Right kidney (tissue), 9 donors: ENCODE data around the gene CEBPZOS.

ENCODE experiments used
- DNase-seq: peaks from one replicate; pipeline ENCODE4 v3.0.0-alpha.2; 2016
- long read RNA-seq, 8 donors: transcript quantifications; one replicate each; lab custom pipeline, GENCODE V29; 2026

The CEBPZOS gene
- long read RNA-seq, donor 1, partial matches to known transcripts, result 0 of 5 reads
- long read RNA-seq, donor 1, other reads (novel, unspliced or antisense), result 0 of 5 reads
- long read RNA-seq, donor 2, partial matches to known transcripts, result 100 of 125 reads
- long read RNA-seq, donor 2, other reads (novel, unspliced or antisense), result 21 of 125 reads
- long read RNA-seq, donor 3, partial matches to known transcripts, result 64 of 82 reads
- long read RNA-seq, donor 3, other reads (novel, unspliced or antisense), result 14 of 82 reads
- long read RNA-seq, donor 4, transcript CEBPZOS-204 (5 exons, 3,158 nt), result major isoform, 8 of 11 reads
- long read RNA-seq, donor 4, partial matches to known transcripts, result 0 of 11 reads
- long read RNA-seq, donor 4, other reads (novel, unspliced or antisense), result 0 of 11 reads
- long read RNA-seq, donor 5, transcript CEBPZOS-201 (5 exons, 695 nt), result major isoform, 6 of 7 reads
- long read RNA-seq, donor 5, partial matches to known transcripts, result 0 of 7 reads
- long read RNA-seq, donor 5, other reads (novel, unspliced or antisense), result 0 of 7 reads
- long read RNA-seq, donor 6, transcript CEBPZOS-204 (5 exons, 3,158 nt), result major isoform, 6 of 17 reads
- long read RNA-seq, donor 6, transcript CEBPZOS-201 (5 exons, 695 nt), result major isoform, 6 of 17 reads
- long read RNA-seq, donor 6, partial matches to known transcripts, result 5 of 17 reads
- long read RNA-seq, donor 6, other reads (novel, unspliced or antisense), result 0 of 17 reads
- long read RNA-seq, donor 7, transcript CEBPZOS-204 (5 exons, 3,158 nt), result major isoform, 16 of 204 reads
- long read RNA-seq, donor 7, transcript CEBPZOS-201 (5 exons, 695 nt), result minor isoform, 7 of 204 reads
- long read RNA-seq, donor 7, partial matches to known transcripts, result 171 of 204 reads
- long read RNA-seq, donor 7, other reads (novel, unspliced or antisense), result 10 of 204 reads
- long read RNA-seq, donor 8, transcript CEBPZOS-204 (5 exons, 3,158 nt), result major isoform, 5 of 149 reads
- long read RNA-seq, donor 8, partial matches to known transcripts, result 107 of 149 reads
- long read RNA-seq, donor 8, other reads (novel, unspliced or antisense), result 34 of 149 reads

DNA sequence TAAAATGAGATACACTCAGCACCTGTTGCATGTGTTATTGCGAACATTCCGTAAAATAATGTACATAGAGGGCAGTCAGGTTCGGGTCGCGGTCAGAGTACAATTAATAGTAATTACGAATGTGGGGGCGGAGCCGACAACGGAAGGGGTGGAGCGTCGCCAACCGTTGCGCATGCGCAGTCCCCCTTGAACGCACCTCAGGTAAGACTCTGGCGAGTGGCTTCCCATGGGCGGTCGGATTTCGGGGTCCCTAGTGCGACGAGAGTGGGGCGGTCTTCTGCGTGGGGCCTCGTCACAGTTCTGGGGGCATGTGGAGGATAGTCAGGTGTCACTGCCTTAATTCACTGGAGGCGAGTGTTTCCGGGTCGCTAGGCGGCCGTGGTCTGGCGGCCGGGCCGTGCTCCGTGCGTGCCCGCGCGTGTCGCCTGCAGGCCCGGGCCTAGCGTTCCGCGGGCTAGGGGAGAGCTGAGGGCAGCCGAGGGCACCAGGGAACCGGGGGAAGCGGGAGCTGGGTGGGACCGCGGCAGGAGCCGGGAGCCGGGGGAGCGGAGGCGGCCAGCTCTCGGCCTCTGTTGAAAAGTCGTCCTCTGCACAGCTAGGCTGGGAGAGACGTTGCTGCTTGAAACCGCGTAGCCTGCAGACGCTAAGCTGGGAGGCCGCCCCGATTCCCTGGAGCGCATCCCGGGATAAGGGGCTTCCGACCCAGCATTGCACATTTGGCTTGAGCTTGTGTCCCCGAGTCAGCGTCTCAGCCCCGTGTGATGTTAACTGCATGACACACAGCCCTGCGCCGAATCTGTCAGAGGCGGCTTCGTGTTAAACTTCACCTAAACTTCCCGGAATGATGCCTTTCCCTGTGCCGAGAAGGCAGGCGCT is at the start of gene CEBPZOS:
TSS of gene CEBPZOS (plus strand) at position 177 of the 876 bp plus-strand sequence. CDS start 3,209 bp downstream, outside the sequence.
- DNase-seq, result peak; percentile 99

DNA sequence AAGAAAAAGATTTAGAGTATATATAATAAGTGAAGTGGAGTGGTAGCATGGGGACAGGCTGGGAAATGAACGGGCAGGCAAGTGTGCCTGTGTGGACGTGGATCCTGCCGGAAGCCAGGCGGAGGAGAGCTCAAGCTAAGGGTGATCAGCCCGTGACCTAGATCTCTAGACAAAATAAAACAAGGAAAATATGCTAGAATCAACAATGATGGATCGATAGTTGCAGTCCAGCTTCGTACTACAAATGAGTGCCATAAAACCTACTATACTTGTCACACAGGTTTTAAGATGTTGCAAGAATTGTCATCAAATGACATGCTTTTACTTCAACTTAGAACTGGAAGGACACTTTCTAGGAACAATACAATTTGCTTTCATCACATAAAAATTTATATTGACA is 48.0 kb upstream of the CEBPZOS start:
- no peak for DNase-seq

DNA sequence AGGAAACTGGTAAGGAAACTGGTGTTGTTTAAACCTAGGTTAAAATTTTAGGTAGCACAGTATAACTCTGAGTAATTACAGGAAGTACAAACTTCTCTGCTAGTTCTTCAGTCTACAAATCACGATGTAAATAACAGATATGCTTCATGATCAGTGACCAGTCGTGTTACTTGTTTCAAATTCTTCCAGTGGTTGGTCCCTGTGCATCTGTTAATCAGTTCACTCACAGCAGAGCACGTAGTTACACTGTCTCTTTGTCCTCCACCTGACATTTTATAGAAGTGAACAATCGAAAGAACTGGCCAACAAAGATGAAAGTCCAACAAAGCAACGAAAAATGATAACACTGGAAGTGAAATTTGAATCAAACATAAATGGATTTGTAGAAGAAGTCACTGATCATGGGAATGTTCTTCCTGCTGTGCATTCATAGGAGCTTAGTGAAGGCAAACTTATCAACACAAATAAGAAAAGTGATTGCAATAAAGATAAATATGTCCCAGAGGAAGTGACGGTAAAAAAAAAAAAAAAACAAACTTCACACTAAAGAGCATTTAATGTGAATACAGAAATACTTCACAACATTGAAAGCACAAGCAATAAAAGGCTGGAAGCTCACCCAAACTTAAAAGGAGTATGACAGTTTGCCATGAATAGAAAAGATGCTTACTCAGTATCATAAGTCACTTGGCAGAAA is 46.5 kb upstream of the CEBPZOS start:
- no peak for DNase-seq

DNA sequence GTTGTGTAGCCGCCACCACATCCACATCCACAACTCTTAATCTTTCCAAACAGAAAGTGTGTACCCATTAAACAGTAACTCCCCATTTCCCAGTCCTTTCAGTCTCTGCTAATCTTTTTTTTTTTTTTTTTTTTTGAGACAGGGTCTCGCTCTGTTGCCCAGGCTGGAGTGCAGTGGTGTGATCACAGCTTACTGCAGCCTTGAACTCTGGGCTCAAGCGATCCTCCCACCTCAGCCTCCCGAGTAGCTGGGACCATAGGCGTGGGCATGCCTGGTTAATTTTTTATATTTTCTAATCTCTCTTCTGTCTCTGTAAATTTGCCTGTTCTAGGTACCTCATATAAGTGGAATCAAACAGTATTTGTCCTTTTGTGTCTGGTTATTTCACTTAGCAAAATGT is 43.1 kb upstream of the CEBPZOS start:
- no peak for DNase-seq

DNA sequence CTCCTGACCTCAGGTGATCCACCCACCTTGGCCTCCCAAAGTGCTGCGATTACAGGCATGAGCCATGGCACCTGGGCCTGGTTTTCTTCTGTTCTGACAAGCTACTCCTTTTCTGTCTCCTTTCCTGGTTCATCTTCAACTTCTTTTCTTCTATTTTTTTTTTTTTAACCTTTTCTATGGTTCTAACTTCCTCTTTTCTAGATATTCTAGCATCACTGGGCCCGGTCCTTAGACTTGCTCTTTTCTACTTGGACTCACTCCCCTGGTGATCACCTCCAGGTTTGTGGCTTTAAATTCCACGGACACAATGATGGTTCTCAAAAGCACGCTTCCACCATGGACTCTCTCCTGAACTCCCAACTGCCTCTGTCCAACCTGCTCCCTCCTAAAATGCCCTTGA is 41.5 kb upstream of the CEBPZOS start:
- DNase-seq, result no peak

DNA sequence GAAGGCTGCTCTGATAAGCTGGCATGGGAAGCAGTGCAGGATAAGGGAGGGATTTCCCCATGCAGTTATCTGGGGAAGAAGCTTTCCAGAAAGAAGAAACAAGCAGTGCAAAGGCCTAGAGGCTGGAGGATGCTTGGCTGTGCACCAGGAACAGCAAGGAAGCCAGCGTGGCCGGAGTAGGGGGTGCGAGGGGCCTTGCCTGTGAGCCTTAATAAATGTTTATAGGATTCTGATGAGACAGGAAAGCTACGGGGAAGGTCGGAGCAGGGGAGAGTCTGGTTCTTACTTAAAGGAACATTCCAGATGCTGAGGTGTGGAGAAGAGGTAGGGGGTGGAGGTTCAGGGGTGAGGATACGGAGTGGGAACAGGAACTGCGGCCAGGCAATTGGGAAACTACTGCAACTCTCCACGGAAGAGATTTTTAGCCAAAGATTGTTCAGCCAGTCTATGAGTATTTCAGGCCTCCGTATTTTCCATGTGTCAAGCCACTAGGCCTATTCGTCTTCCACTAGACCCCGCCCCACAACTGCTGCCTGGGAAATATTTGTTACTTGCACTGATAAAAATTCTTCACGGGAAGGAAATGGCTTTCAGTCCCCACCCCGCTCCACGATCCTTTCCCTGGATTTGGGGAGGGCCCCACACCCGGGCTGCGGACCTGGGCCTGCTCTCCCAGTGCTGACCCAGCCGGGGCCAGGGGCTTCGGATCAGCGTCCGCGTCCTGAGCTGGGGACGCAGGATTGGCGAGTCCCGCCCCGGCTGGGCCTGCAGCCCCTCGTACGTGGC is 40.0 kb upstream of the CEBPZOS start:
- DNase-seq, result peak; percentile 84

DNA sequence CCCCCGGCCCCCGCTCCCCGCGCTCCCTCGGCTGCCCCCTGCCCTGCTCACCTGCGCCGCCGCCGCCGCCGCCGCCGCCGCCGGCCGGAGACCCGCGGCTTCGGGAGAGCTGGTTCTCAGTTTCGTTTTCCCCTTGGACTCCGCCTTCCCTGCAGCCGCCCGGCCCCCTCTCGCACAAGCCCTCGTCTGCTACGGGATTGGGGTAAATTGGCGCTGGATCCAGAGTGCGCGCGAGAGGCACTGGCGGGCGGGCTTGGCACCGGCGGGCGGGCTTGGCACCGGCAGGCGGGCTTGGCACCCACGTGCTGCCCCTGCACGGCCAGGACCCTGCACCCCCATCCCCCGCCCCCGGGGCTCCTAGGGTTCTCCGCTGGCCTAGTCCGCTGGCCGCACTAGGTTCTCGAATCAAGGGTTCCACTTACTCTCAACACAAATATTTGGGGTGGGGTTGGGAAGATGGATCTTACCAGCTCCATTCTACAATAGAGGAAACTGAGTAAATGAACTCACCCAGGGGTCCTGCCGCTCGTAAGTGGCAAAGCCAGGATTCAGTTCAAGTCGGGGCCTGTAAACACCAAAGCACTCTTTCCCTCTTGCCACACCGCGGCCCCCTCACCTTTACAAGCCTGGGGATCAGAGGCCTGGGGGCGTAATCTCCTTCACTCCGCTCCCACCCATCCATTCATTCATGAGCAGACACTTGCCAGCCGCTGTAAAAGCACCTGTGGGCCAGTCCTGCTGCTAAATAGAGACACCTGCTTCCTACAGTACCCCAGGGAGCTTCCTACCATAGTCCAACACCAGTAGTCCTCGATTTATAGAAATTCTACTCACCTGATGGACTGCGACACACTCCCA is 39.2 kb upstream of the CEBPZOS start, which contains the start of gene EIF2AK2:
TSS of gene EIF2AK2 (minus strand) at position 124 of the 858 bp plus-strand sequence. CDS start 9,174 bp downstream, outside the sequence.
- DNase-seq, result peak; percentile 72

DNA sequence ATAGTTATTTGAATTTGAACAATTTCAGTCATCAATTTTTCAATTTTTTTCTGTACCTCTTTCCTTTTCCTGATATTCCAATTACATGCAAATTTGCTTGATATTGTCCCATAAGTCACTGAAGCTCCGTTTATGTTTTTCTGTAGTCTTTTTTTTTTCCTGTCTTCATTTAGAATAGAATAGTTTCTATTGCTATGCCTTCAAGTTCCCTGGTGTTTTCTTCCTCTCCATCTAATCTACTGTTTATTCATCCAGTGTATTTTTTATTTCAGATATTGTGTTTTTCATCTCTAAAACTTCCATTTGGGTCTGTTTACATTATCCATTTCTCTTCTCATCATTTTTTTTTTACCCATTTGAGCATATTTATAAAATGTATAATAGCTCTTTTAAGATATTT is 31.5 kb upstream of the CEBPZOS start:
- DNase-seq, result no peak

DNA sequence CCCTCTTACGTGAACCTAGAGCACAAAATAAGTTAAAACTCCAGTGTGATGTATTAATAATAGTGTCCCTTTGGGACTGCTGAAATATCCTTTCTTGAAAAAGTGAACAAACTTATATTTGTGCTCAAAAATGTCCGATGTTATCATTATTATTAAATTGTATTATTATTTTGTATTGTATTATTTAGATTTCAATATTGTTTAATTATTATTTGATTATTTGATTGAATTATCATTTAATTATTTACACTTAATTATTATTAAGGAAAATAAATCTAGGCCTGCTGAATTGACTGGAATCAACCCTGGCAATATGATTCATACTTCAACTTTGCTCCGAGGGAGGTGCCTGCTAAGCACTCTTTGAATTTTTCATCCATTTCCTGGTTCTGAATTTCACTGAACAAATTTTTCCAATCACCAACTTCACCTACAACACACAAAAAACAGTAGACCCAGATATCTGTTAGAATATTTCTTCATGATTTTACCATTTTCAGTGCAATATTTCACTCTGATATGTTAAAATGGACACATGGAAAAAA is 28.6 kb upstream of the CEBPZOS start:
- no peak for DNase-seq

DNA sequence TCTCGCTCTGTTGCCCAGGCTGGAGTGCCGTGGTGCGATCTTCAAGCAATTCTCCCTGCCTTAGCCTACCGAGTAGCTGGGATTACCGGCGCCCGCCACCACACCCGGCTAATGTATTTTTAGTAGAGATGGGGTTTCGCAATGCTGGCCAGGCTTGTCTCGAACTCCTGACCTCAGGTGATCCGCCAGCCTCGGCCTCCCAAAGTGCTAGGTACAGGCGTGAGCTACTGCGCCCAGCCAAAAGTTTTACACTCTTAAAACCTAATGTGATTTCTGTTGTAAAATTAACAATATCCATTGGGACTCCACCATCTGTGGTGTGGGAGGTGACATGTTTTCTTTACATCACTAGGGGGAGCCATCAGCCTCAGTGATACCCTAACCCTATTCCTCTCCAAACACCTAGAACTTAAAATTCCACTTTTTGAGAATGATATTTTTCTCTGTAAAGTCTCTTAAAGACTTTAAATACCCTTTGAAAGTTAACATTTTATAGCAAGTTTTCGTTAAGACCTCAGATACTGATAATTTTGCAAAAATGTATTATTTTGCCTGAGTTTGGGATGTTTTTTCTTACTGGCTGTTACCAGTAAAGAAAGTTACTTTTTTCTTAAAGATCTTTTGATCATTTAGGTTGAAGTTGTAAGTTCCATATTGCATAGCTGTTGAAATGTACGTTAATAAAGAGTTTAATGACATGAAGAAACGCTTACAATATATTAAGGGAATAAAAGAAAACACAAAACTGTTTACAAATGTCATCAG is 27.9 kb upstream of the CEBPZOS start:
- no peak for DNase-seq

DNA sequence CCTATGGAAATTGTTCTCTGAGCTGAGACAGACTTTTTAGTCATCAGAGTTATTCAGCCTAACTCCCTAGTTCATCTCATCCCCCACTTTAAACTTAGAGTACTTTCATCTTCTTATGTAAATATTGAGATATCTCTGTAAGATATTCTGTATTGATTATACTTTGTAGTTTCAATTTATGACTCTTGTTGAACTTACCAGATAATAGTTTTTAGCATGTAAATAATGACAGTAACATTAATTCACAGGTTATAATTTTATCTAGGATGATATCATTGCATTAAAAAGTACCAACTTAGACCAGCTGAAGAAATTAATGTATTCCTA is 24.7 kb upstream of the CEBPZOS start:
- no peak for DNase-seq

DNA sequence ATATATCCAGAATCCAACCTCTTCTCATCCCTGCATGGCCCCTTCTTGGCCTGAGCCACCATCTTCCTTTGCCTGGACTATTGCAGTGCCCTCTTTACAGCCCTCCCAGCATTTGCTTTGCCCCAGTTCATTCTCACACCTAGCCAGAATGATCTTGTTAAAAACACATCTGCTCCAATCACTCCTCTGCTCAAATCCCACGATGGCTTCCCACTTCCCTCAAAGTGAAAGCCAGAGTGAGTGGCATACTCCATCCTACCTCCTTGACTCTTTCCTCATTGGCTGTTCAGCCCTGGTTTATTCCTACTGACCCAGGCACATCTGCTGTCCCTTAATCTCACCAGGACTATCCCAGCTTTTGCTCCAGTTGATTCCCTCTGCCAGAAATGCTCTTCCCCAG is 22.6 kb upstream of the CEBPZOS start:
- DNase-seq, result no peak

DNA sequence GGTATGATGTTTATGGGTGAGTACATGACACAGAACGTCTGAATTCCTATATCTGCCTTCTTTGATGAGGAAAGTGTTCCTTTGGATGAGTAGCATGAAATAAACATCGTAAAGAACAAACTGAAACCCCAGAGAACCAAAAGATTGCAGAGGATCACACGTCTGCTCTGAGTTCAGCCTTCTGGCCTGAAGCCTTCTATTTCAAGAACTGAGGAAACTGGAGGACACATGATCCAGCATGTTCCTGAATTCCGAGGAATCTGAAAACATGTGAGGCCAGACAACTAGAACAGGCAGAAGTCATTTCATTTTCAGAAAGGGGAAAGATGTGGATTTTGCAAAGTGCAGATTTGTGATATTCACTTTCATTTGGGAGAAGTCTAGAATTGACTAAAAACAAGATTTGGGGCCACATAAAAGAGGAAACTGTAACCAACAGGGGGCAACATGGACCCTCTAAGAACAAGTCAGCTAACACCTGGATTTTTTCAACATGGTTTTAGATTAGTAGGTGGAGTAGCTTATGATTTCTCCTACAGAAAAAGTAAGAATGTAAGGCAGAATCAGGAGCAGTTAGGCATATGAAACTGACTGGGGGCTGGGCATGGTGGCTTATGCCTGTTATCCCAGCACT is 16.2 kb upstream of the CEBPZOS start:
- no peak for DNase-seq

DNA sequence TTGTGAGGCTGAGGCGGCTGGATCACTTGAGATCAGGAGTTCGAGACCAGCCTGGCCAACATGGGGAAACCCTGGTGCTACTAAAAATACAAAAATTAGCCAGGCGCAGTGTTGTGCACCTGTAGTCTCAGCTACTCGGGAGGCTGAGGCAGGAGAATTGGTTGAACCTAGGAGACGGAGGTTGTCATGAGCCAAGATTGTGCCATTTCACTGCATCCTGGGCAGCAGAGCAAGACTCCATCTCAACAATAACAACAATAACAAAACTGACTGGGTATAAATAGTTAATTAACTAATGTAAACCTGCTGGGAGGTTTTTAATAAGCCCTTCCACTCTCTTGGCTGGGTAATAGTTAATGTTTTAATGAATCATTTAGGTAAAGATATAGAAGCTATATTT is 15.7 kb upstream of the CEBPZOS start:
- no peak for DNase-seq

DNA sequence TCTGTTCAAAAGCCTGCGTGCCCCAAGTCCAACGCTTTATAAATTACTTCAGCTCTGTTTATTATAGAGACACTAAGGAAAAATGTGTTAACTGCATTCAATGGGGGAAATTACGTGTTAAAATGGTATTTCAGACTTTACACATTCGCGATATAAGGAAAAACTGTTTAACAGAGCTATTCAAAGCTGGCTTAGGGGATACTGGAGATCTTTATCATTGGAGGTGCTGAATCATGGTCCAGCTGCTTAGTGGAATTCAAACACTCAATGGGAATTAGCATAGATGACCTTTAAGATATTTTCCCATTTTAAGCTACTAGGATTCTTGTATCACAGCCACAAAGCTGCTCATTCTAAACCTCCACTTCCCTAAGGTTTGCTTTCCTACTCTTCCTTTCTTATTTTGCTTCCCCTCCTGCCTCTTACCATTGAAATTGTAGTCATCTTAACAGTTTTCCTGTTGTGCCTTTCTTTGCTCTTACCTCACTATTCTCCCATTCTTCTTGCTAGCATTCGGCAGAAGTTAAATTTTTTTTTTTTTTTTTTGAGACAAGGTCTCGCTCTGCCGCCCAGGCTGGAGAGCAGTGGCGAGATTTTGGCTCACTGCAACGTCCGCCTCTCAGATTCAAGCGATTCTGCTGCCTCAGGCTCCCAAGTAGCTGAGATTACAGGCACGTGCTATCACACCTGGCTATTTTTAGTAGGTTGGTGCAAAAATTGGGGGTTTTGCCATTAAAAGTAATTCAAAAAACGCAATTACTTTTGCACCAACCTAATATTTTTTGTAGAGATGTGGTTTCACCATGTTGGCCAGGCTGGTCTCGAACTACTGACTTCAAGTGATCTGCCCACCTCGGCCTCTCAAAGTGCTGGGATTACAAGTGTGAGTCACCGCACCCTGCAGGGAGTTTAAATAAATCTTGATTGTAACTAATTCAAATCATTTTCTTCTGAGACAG is 14.3 kb upstream of the CEBPZOS start:
- DNase-seq, result no peak

DNA sequence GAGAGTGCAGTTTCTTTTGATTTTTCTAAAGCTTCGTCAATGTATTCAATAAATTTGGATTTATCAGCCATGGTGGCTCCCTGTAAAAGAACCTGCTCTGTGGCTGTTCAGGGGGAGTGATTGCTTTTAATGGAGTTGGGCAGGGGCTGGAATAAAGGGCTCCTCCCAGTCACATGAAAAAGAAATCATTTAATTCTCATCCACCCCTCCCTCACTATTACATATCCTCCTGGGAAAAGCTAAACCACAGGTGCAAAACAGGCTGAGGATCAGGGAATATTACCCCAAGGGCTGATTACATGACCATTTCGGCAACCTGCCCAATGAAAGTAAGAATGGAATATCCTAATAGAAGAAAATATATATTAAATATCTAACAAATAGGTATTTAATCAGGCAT is 7.7 kb upstream of the CEBPZOS start, which contains the start of gene SULT6B1:
TSS of gene SULT6B1 (minus strand) at position 101 of the 400 bp plus-strand sequence. CDS start at position 71, 30 bp downstream.
- no peak for DNase-seq
